Erythroblast (primary cell): ENCODE results near the gene SUGT1.

ENCODE experiments used
- GATA1 ChIP-seq: IDR thresholded peaks from 2 replicates; pipeline ENCODE4 v1.6.1; 2011; ENCODE audit warnings: low read depth, mild to moderate bottlenecking, control low read depth, low read length, moderate library complexity
- POLR2A ChIP-seq: IDR thresholded peaks from 2 replicates; pipeline ENCODE4 v1.6.1; 2011; ENCODE audit warnings: mild to moderate bottlenecking, low read length

DNA sequence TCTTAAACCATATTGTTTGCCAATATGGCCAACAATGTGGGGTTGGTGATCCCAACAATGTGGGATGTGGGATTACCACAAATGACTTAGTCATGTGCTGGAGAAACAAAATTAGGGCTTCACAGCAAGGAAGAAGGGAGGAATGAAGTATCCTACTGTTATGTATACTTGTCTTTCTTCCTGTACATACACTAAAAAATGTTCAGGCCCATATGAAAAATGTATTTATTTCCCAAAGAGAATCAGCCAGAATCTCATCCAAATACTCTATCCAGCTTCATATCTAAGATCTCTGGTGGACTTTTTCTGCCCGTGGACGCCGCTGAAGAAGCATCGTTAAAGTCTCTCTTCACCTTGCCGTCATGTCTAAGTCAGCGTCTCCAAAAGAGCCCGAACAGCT is 10.5 kb upstream of the SUGT1 start, which contains the start of gene HNRNPA1L2:
- TF ChIP-seq POLR2A: no peak
- no peak for TF ChIP-seq GATA1
